ENCODE data around the gene UQCC5.
"Not testable (repeated sequence)": the region's sequence is repeated elsewhere in the genome, so short reads cannot be mapped to it uniquely, and the experiment has no call there.

UQCC5 gene

GRCh38 chr3:52521881-52522650, 14.3 kb upstream of the UQCC5 start:
- DNase-seq (ENCODE audit: low read depth in 2 of 3, low spot score in 2 of 3) = no peak

- DNase-seq (ENCODE audit: low read depth in 2 of 3, low spot score in 2 of 3) = no peak
Observed at GRCh38 chr3:52522651-52523251, 13.7 kb upstream of the UQCC5 start.

GRCh38 chr3:52523386-52524257, 12.8 kb upstream of the UQCC5 start:
- no peak for DNase-seq (ENCODE audit: low read depth in 2 of 3, low spot score in 2 of 3)

- DNase-seq (ENCODE audit: low read depth in 2 of 3, low spot score in 2 of 3) = no peak
Observed at GRCh38 chr3:52524258-52524751, 12.1 kb upstream of the UQCC5 start.

- DNase-seq (ENCODE audit: low read depth in 2 of 3, low spot score in 2 of 3) = no peak
Observed at GRCh38 chr3:52524752-52525679, 11.4 kb upstream of the UQCC5 start.

GRCh38 chr3:52525680-52526561, 10.5 kb upstream of the UQCC5 start:
- no peak for DNase-seq (ENCODE audit: low read depth in 2 of 3, low spot score in 2 of 3)

- not testable (repeated sequence) for DNase-seq (ENCODE audit: low read depth in 2 of 3, low spot score in 2 of 3)
Observed at GRCh38 chr3:52526671-52527038, 9.8 kb upstream of the UQCC5 start.

- no peak for DNase-seq (ENCODE audit: low read depth in 2 of 3, low spot score in 2 of 3)
Observed at GRCh38 chr3:52527039-52527731, 9.2 kb upstream of the UQCC5 start.

GRCh38 chr3:52527732-52528585, 8.4 kb upstream of the UQCC5 start:
- no peak for DNase-seq (ENCODE audit: low read depth in 2 of 3, low spot score in 2 of 3)

GRCh38 chr3:52528586-52529375, 7.6 kb upstream of the UQCC5 start:
- DNase-seq (ENCODE audit: low read depth in 2 of 3, low spot score in 2 of 3) = no peak

- no peak for DNase-seq (ENCODE audit: low read depth in 2 of 3, low spot score in 2 of 3)
Observed at GRCh38 chr3:52529376-52530333, 6.8 kb upstream of the UQCC5 start.

GRCh38 chr3:52530918-52531826, 5.2 kb upstream of the UQCC5 start:
- no peak for DNase-seq (ENCODE audit: low read depth in 2 of 3, low spot score in 2 of 3)

- no peak for DNase-seq (ENCODE audit: low read depth in 2 of 3, low spot score in 2 of 3)
Observed at GRCh38 chr3:52531860-52532516, 4.4 kb upstream of the UQCC5 start.

- DNase-seq (ENCODE audit: low read depth in 2 of 3, low spot score in 2 of 3) = no peak
Observed at GRCh38 chr3:52532517-52532837, 3.9 kb upstream of the UQCC5 start.
